ENCODE measurements around the gene RASD1.

GRCh38 chr17:17509601-17510425, 13.6 kb upstream of the RASD1 start:
- no peak for TF ChIP-seq POLR2A (IDR thresholded peaks at IDR 0.05)
- no peak for TF ChIP-seq CTCF (IDR thresholded peaks at IDR 0.05)
